NB4 (cell line): ENCODE results near the gene NEB.

ENCODE experiments used
- CTCF ChIP-seq: IDR thresholded peaks from one replicate; pipeline ENCODE4 v1.5.1; 2012; ENCODE audit warnings: low read depth, low read length
- POLR2A ChIP-seq: IDR thresholded peaks from 2 replicates; pipeline ENCODE4 v1.6.1; 2011; ENCODE audit warnings: mild to moderate bottlenecking; ENCODE audit not compliant: insufficient read length; ENCODE audit errors: extremely low read depth

GRCh38 chr2:151762694-151763093, 28.4 kb upstream of the NEB start:
- TF ChIP-seq CTCF (no peak), POLR2A (no peak)
